ENCODE data around the gene ACCS. TPM values are rescaled to one million over a fixed set of nuclear protein-coding genes. Genes with fewer than 3 reads are reported as not detected.

The ACCS gene
- total RNA-seq, 1 donor from 2014 or later, result 21.3 TPM

- H3K4me3 ChIP-seq (ENCODE audit: insufficient read depth, low read depth, low read length), result no peak overlapping the region
- FAIRE-seq (no peak), DNase-seq (ENCODE audit: low read depth) (no peak)
- no peaks in the 10 kb centered on the region for H3K36me3 ChIP-seq (ENCODE audit: insufficient read depth, low read length)
- Mint-ChIP-seq H3K27ac (ENCODE audit: unreplicated experiment) (no peak overlapping the region), H3K27me3 (ENCODE audit: low read depth, unreplicated experiment) (no peaks in the 10 kb centered on the region), H3K36me3 (ENCODE audit: low read depth, unreplicated experiment) (peaks cover 11% of the 10 kb centered on the region), H3K4me3 (ENCODE audit: unreplicated experiment) (no peak overlapping the region), H3K9me3 (ENCODE audit: unreplicated experiment) (peaks cover 7% of the 10 kb centered on the region), H3K4me1 (ENCODE audit: low read depth, unreplicated experiment) (peaks cover 4% of the 10 kb centered on the region)
- H3K4me2 ChIP-seq (ENCODE audit: low read length), result no peak overlapping the region
- TF ChIP-seq EZH2 (IDR thresholded peaks at IDR 0.05; ENCODE audit: insufficient read depth, low read length) (no peak), CTCF (IDR thresholded peaks at IDR 0.05; ENCODE audit: insufficient read depth, low read depth, low read length) (no peak)
- H3K79me2 ChIP-seq (ENCODE audit: insufficient read depth, low read length), result no peaks in the 10 kb centered on the region
- no peak overlapping the region for H3K9ac ChIP-seq (ENCODE audit: low read length)
- H3K9me3 ChIP-seq (ENCODE audit: insufficient read depth, low read depth, low read length), result no peaks in the 10 kb centered on the region
- H3K27me3 ChIP-seq (ENCODE audit: insufficient read depth, low read length), result peaks cover 7% of the 10 kb centered on the region
- H4K20me1 ChIP-seq (ENCODE audit: insufficient read depth, low read length), result no peaks in the 10 kb centered on the region
- no peak overlapping the region for H2AFZ ChIP-seq (ENCODE audit: low read depth, low read length)
- H3K27ac ChIP-seq (ENCODE audit: low read depth, low read length), result no peak overlapping the region
- H3K4me1 ChIP-seq (ENCODE audit: insufficient read depth, low read length), result no peaks in the 10 kb centered on the region
Observed at GRCh38 chr11:44088377-44088776, 22.3 kb downstream of the ACCS start.

DNA sequence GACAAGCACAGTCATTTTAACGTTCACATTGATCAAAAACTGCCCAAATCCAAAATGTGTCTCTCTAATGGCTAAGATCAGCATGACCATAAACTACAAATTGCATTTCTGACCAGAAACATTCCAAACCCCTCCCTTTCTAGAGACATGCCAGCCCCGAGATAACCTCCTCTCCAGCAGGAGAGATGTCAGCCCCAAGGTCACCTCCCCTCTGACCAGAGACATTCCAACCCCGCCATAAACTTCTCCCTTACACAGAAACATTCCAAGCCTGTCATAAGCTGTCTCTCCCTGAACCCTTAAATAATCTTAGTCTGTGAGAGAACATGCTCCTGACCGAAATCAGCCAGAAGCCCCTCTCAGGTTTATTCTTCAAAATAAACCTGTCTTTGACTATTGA, 22.8 kb downstream of the ACCS start:
- Histone ChIP-seq H3K9me3 (ENCODE audit: insufficient read depth, low read depth, low read length) (no peaks in the 10 kb centered on the region), H3K79me2 (ENCODE audit: insufficient read depth, low read length) (no peaks in the 10 kb centered on the region), H2AFZ (ENCODE audit: low read depth, low read length) (no peak overlapping the region), H3K27me3 (ENCODE audit: insufficient read depth, low read length) (peaks cover 7% of the 10 kb centered on the region), H3K27ac (ENCODE audit: low read depth, low read length) (no peak overlapping the region), H4K20me1 (ENCODE audit: insufficient read depth, low read length) (no peaks in the 10 kb centered on the region), H3K36me3 (ENCODE audit: insufficient read depth, low read length) (no peaks in the 10 kb centered on the region), H3K9ac (ENCODE audit: low read length) (no peak overlapping the region), H3K4me1 (ENCODE audit: insufficient read depth, low read length) (no peaks in the 10 kb centered on the region), H3K4me3 (ENCODE audit: insufficient read depth, low read depth, low read length) (no peak overlapping the region), H3K4me2 (ENCODE audit: low read length) (no peak overlapping the region)
- no peak for TF ChIP-seq EZH2 (IDR thresholded peaks at IDR 0.05; ENCODE audit: insufficient read depth, low read length)
- no peak for TF ChIP-seq CTCF (IDR thresholded peaks at IDR 0.05; ENCODE audit: insufficient read depth, low read depth, low read length)
- peaks cover 4% of the 10 kb centered on the region for H3K4me1 Mint-ChIP-seq (ENCODE audit: low read depth, unreplicated experiment)
- H3K9me3 Mint-ChIP-seq (ENCODE audit: unreplicated experiment), result peaks cover 7% of the 10 kb centered on the region
- no peak for FAIRE-seq
- no peak overlapping the region for H3K27ac Mint-ChIP-seq (ENCODE audit: unreplicated experiment)
- DNase-seq (ENCODE audit: low read depth), result no peak
- no peaks in the 10 kb centered on the region for H3K27me3 Mint-ChIP-seq (ENCODE audit: low read depth, unreplicated experiment)
- peaks cover 6% of the 10 kb centered on the region for H3K36me3 Mint-ChIP-seq (ENCODE audit: low read depth, unreplicated experiment)
- H3K4me3 Mint-ChIP-seq (ENCODE audit: unreplicated experiment), result no peak overlapping the region

DNA sequence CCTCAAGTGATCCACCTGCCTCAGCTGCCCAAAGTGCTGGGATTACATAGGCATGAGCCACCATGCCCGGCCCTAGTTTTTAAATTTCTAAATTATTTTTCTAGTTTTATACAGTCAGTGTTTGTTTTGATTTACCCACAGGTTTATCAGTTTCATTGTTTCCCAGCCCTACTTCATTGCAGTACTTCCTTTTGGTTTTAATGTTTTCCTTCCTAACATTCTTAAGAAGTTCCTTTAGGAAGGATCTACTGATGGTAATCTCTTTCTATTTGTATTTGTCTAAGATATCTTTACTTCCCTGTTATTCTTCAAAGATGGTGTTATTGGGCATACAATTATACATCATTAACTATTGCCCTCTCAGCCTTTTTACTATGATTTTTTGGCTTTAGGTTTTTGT, 24.5 kb downstream of the ACCS start:
- DNase-seq (ENCODE audit: low read depth), result no peak
- H3K4me3 Mint-ChIP-seq (ENCODE audit: unreplicated experiment), result no peak overlapping the region
- Histone ChIP-seq H3K9ac (ENCODE audit: low read length) (no peak overlapping the region), H4K20me1 (ENCODE audit: insufficient read depth, low read length) (no peaks in the 10 kb centered on the region), H3K36me3 (ENCODE audit: insufficient read depth, low read length) (no peaks in the 10 kb centered on the region), H3K4me2 (ENCODE audit: low read length) (no peak overlapping the region), H2AFZ (ENCODE audit: low read depth, low read length) (no peak overlapping the region), H3K4me3 (ENCODE audit: insufficient read depth, low read depth, low read length) (no peak overlapping the region), H3K9me3 (ENCODE audit: insufficient read depth, low read depth, low read length) (no peaks in the 10 kb centered on the region), H3K4me1 (ENCODE audit: insufficient read depth, low read length) (no peaks in the 10 kb centered on the region), H3K27ac (ENCODE audit: low read depth, low read length) (no peak overlapping the region), H3K27me3 (ENCODE audit: insufficient read depth, low read length) (peaks cover 7% of the 10 kb centered on the region), H3K79me2 (ENCODE audit: insufficient read depth, low read length) (no peaks in the 10 kb centered on the region)
- H3K27ac Mint-ChIP-seq (ENCODE audit: unreplicated experiment), result no peak overlapping the region
- no peak for TF ChIP-seq CTCF (IDR thresholded peaks at IDR 0.05; ENCODE audit: insufficient read depth, low read depth, low read length)
- TF ChIP-seq EZH2 (IDR thresholded peaks at IDR 0.05; ENCODE audit: insufficient read depth, low read length), result no peak
- H3K9me3 Mint-ChIP-seq (ENCODE audit: unreplicated experiment), result peaks cover 2% of the 10 kb centered on the region
- H3K4me1 Mint-ChIP-seq (ENCODE audit: low read depth, unreplicated experiment), result peaks cover 7% of the 10 kb centered on the region
- no peaks in the 10 kb centered on the region for H3K27me3 Mint-ChIP-seq (ENCODE audit: low read depth, unreplicated experiment)
- peaks cover 1% of the 10 kb centered on the region for H3K36me3 Mint-ChIP-seq (ENCODE audit: low read depth, unreplicated experiment)
- FAIRE-seq, result no peak
